PC-3 (cell line): ENCODE results near the gene ADAT1.

Source experiments
- EZH2 ChIP-seq: fragments of 300-600 bp; sonication (generic); IDR thresholded peaks from one replicate; pipeline ENCODE4 v1.6.1; 2017; ENCODE audit warnings: antibody characterized with exemption, mild to moderate bottlenecking, low read length; ENCODE audit not compliant: unreplicated experiment
- TF ChIP-seq, protein P1 (sequence below): fragments of 300-600 bp; sonication (generic); conservative IDR thresholded peaks from 2 replicates; pipeline ENCODE4 v1.5.1; 2017; ENCODE audit warnings: antibody characterized with exemption, low read depth, mild to moderate bottlenecking, low read length

DNA sequence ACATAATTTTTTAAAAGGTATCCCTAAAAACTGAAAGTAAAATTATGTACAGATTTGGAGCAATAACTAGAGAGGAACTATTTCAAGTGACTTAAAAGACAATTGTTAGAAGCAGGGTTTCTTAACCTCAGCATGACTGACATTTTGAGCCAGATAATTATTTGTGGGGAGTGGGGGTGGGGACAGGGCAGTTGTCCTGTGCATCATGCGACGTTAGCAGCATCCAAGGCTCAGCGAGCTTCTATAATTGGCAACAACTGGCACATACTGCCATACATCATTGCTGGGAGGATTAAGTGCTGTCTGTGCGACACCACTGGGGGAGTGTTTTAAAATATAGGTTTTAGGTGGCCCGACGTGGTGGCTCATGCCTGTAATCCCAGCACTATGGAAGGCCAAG is 29.8 kb downstream of the ADAT1 start:
- no peak for TF ChIP-seq EZH2
- TF ChIP-seq, protein P1, sequence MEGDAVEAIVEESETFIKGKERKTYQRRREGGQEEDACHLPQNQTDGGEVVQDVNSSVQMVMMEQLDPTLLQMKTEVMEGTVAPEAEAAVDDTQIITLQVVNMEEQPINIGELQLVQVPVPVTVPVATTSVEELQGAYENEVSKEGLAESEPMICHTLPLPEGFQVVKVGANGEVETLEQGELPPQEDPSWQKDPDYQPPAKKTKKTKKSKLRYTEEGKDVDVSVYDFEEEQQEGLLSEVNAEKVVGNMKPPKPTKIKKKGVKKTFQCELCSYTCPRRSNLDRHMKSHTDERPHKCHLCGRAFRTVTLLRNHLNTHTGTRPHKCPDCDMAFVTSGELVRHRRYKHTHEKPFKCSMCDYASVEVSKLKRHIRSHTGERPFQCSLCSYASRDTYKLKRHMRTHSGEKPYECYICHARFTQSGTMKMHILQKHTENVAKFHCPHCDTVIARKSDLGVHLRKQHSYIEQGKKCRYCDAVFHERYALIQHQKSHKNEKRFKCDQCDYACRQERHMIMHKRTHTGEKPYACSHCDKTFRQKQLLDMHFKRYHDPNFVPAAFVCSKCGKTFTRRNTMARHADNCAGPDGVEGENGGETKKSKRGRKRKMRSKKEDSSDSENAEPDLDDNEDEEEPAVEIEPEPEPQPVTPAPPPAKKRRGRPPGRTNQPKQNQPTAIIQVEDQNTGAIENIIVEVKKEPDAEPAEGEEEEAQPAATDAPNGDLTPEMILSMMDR = no peak
